GM21528 (cell line): ENCODE measurements around the gene LRRC1.

Experiments used
- ATAC-seq: cut with Tn5 transposase; IDR thresholded peaks from one replicate; pipeline ENCODE4 v1.9.1; 2021; ENCODE audit warnings: mild to moderate bottlenecking, moderate library complexity; ENCODE audit not compliant: unreplicated experiment, low FRiP score

LRRC1 gene

GRCh38 chr6:53945765-53946407 lies 151.1 kb downstream of the LRRC1 start:
- ATAC-seq = no peak

GRCh38 chr6:53947780-53948179 lies 153.0 kb downstream of the LRRC1 start:
- ATAC-seq = no peak

- no peak for ATAC-seq
Measured at GRCh38 chr6:53951383-53951782, 156.6 kb downstream of the LRRC1 start.

DNA sequence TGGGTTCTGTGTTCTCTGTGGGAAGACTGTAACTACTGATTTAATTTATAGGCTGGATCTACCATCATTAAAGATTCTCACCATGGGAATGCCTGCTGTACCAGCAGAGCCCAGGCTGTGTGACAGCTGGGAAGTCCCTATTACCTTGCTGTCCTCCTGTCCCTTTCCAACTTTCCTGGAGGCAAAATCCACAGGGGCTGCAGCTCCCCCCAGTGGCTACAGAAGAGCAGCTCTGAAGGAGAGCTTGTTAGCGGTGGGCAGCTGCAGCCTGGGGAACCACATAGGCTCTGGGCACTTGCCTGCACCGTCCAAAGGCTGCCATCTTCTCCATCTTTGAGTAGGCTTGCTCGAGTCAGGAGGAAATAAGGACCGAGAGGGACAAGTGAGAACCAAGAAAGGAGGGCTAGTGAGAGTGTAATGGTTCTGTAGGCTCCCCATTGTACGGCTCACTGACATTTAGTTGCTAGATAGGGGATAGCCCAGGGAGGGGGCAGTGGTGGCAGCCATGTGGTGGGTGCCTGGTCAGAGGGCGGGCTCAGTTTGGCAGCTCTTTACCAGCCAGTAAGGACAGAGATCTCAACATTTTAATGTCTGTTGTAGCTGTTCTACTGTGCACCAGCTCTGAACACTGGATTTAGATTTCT lies 161.4 kb downstream of the LRRC1 start:
- no peak for ATAC-seq

DNA sequence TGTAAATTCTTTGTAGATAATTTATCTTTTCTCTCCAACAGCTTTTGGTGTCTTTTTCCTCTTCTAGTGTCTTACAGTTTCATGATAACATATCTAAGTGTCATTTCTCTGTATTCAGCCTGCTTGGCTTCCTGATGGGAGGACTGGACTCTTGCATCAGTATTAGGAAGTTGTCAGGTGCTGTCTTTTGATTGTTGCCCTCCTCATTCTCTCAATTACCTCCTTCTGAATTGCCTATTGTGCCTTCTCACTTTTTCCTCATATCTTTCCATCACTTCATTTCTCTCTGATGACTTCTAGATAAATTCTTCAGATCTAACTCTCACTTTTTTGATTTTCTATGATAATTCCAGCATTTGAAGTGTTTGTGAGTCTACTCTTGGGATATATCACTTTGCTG lies 162.0 kb downstream of the LRRC1 start:
- no peak for ATAC-seq

DNA sequence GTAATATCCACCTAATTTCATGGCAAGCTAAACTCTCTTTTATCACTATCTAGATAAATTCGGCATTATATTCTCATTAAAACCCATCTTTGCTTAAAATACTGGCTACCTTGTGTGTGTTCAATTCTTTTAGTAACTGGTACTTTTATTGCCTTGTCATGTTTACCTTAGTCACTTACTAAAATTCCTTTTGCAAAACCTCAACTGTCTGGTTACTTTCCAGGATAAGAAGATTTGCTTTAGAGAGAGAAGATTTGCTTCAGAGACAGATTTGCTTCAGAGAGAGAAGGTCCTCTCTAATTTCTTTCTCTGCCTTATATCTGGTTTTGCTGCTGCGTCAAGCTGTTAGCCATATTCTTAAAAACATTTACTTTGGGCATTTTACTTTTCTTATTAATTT lies 164.9 kb downstream of the LRRC1 start:
- ATAC-seq = no peak

DNA sequence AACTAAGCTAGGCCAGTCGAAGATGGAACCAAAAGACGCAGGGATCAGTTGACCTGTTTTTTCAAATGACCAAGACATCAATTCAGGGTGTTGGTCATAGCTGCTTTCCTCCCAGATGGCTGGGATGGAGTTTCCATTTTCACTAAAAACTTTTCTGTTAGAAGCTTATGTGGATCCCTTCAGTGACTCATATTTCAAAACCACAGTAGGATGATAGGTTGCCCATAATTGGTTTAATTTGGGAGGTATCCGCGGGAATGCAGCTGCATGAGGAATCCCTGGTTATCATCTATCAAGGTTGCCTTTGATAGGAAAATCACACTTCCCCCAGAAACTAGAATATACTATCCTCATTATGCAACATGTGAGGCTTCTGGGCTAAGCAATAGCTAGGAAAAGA lies 165.5 kb downstream of the LRRC1 start:
- ATAC-seq = no peak

- no peak for ATAC-seq
Measured at GRCh38 chr6:53961679-53962370, 167.0 kb downstream of the LRRC1 start.

DNA sequence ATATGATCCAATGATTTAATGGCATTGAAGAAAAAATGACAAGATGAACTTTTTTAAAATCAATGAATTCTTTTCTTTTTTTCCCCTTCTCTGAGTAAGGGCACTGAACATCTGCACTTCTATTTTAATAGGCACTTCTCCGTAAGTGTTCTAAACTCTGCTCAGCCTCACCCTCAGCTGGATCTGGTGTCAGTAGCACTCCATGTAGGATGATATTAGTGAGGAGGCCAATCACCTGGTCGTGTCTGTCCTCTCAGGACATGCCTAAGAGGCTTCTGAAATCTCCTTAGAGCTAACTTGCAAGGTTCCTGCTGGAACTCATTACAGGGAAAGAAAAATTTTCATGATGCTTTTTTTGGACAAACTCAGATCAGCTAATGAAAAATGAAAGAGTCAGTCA lies 167.8 kb downstream of the LRRC1 start:
- ATAC-seq = no peak

DNA sequence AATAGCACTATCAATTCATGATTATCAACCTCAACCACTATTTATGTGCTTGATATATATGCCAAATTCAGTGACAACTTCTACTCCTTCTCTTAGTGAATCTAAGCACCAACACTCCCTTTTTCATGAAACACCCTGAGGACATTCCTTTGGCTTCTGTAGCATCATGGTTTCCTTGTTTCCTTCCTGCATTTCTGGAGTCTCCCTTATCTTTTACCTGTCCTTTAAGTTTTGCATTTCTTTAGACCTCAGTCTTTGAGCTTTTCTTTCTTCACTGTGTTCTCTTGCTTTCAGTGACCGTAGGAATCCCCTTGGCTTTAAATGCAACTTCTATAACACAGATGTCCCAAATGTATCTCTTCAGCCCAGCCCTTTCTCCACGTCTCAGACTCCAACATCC lies 172.6 kb downstream of the LRRC1 start:
- no peak for ATAC-seq
